ENCODE results near the gene LGALS4.
A peak's percentile ranks its signal among the peaks of the same experiment; 100 is the strongest.
"Not testable (repeated sequence)": the region's sequence is repeated elsewhere in the genome, so short reads cannot be mapped to it uniquely, and the experiment has no call there.

LGALS4 gene

GRCh38 chr19:38793177-38793576 lies 19.6 kb downstream of the LGALS4 start:
- Histone ChIP-seq H2AK5ac (ENCODE audit: low read length, severe bottlenecking) (no peak overlapping the region), H2BK12ac (ENCODE audit: low read length in 2 of 2) (no peak overlapping the region), H3K27ac (ENCODE audit: low read length, poor library complexity, severe bottlenecking) (no peak overlapping the region), H3K14ac (ENCODE audit: low read length in 2 of 2) (no peak overlapping the region), H3K18ac (ENCODE audit: low read depth in 1 of 2, low read length in 2 of 2) (no peak overlapping the region), H3K4me1 (ENCODE audit: control insufficient read depth, insufficient read depth, low read depth, low read length) (peaks cover 2% of the 10 kb centered on the region), H3K9me3 (ENCODE audit: control insufficient read depth, low read length) (no peaks in the 10 kb centered on the region), H4K91ac (ENCODE audit: low read length) (no peak overlapping the region), H3K4me2 (ENCODE audit: low read length, poor library complexity, severe bottlenecking) (no peak overlapping the region), H3K4ac (ENCODE audit: low read depth in 1 of 2, low read length in 2 of 2) (no peak overlapping the region), H3K79me1 (replicated peaks; ENCODE audit: low read length, poor library complexity, severe bottlenecking) (no peaks in the 10 kb centered on the region), H2AFZ (ENCODE audit: low read depth, low read length) (no peak overlapping the region), H4K8ac (ENCODE audit: low read length) (no peak overlapping the region), H3K23ac (ENCODE audit: low read length in 2 of 2) (no peak overlapping the region), H3K27me3 (ENCODE audit: control insufficient read depth in 1 of 2, insufficient read depth in 1 of 2, low read length in 2 of 2) (peaks cover 0 to 7% of the 10 kb centered on the region in 2 experiments), H2BK15ac (ENCODE audit: low read depth, poor library complexity, severe bottlenecking) (no peak overlapping the region), H3K36me3 (ENCODE audit: control insufficient read depth in 1 of 2, insufficient read depth in 2 of 2, low read depth in 1 of 2, low read length in 2 of 2) (no peaks in the 10 kb centered on the region), H3K4me3 (ENCODE audit: insufficient read depth in 1 of 2, low read depth in 1 of 2, low read length in 2 of 2) (no peak overlapping the region), H2BK120ac (ENCODE audit: low read depth, low read length) (no peak overlapping the region), H2BK5ac (ENCODE audit: low read depth, low read length, poor library complexity, severe bottlenecking) (no peak overlapping the region), H3K9ac (ENCODE audit: low read length) (no peak overlapping the region)
- no peak for DNase-seq
- 91% methylated on average over 6 of the region's 8 CpGs for WGBS

- peak overlapping the region; percentile 47 for H4K8ac ChIP-seq (ENCODE audit: low read length)
- no peak overlapping the region for H2AFZ ChIP-seq (ENCODE audit: low read depth, low read length)
- peaks cover 2% of the 10 kb centered on the region for H3K4me1 ChIP-seq (ENCODE audit: control insufficient read depth, insufficient read depth, low read depth, low read length)
- H3K27me3 ChIP-seq (ENCODE audit: control insufficient read depth in 1 of 2, insufficient read depth in 1 of 2, low read length in 2 of 2) = peaks cover 0 to 7% of the 10 kb centered on the region in 2 experiments
- no peak overlapping the region for H2BK5ac ChIP-seq (ENCODE audit: low read depth, low read length, poor library complexity, severe bottlenecking)
- no peak overlapping the region for H3K4me2 ChIP-seq (ENCODE audit: low read length, poor library complexity, severe bottlenecking)
- H3K79me1 ChIP-seq (replicated peaks; ENCODE audit: low read length, poor library complexity, severe bottlenecking) = no peaks in the 10 kb centered on the region
- H3K14ac ChIP-seq (ENCODE audit: low read length in 2 of 2) = no peak overlapping the region
- no peak overlapping the region for H3K9ac ChIP-seq (ENCODE audit: low read length)
- H3K36me3 ChIP-seq (ENCODE audit: control insufficient read depth in 1 of 2, insufficient read depth in 2 of 2, low read depth in 1 of 2, low read length in 2 of 2) = no peaks in the 10 kb centered on the region
- no peaks in the 10 kb centered on the region for H3K9me3 ChIP-seq (ENCODE audit: control insufficient read depth, low read length)
- no peak overlapping the region for H3K18ac ChIP-seq (ENCODE audit: low read depth in 1 of 2, low read length in 2 of 2)
- no peak overlapping the region for H2BK15ac ChIP-seq (ENCODE audit: low read depth, poor library complexity, severe bottlenecking)
- no peak overlapping the region for H3K4ac ChIP-seq (ENCODE audit: low read depth in 1 of 2, low read length in 2 of 2)
- H3K4me3 ChIP-seq (ENCODE audit: insufficient read depth in 1 of 2, low read depth in 1 of 2, low read length in 2 of 2) = no peak overlapping the region
- no peak overlapping the region for H2BK12ac ChIP-seq (ENCODE audit: low read length in 2 of 2)
- H3K23ac ChIP-seq (ENCODE audit: low read length in 2 of 2) = no peak overlapping the region
- H3K27ac ChIP-seq (ENCODE audit: low read length, poor library complexity, severe bottlenecking) = no peak overlapping the region
- WGBS = 94% methylated on average over 53 of the region's 71 CpGs
- DNase-seq = no peak
- no peak overlapping the region for H2AK5ac ChIP-seq (ENCODE audit: low read length, severe bottlenecking)
- no peak overlapping the region for H2BK120ac ChIP-seq (ENCODE audit: low read depth, low read length)
- H4K91ac ChIP-seq (ENCODE audit: low read length) = no peak overlapping the region
Observed at GRCh38 chr19:38792250-38793111, 20.3 kb downstream of the LGALS4 start.

- not testable (repeated sequence) for H3K18ac ChIP-seq (ENCODE audit: low read depth in 1 of 2, low read length in 2 of 2); H3K27me3 ChIP-seq (ENCODE audit: control insufficient read depth in 1 of 2, insufficient read depth in 1 of 2, low read length in 2 of 2); H3K9me3 ChIP-seq (ENCODE audit: control insufficient read depth, low read length); H3K36me3 ChIP-seq (ENCODE audit: control insufficient read depth in 1 of 2, insufficient read depth in 2 of 2, low read depth in 1 of 2, low read length in 2 of 2); H2BK120ac ChIP-seq (ENCODE audit: low read depth, low read length); H2AFZ ChIP-seq (ENCODE audit: low read depth, low read length); H4K91ac ChIP-seq (ENCODE audit: low read length); H3K23ac ChIP-seq (ENCODE audit: low read length in 2 of 2); H2AK5ac ChIP-seq (ENCODE audit: low read length, severe bottlenecking); H2BK12ac ChIP-seq (ENCODE audit: low read length in 2 of 2); H4K8ac ChIP-seq (ENCODE audit: low read length); H2BK15ac ChIP-seq (ENCODE audit: low read depth, poor library complexity, severe bottlenecking); H3K4ac ChIP-seq (ENCODE audit: low read depth in 1 of 2, low read length in 2 of 2); H3K79me1 ChIP-seq (replicated peaks; ENCODE audit: low read length, poor library complexity, severe bottlenecking); H3K4me2 ChIP-seq (ENCODE audit: low read length, poor library complexity, severe bottlenecking); H2BK5ac ChIP-seq (ENCODE audit: low read depth, low read length, poor library complexity, severe bottlenecking); H3K4me1 ChIP-seq (ENCODE audit: control insufficient read depth, insufficient read depth, low read depth, low read length); DNase-seq; H3K27ac ChIP-seq (ENCODE audit: low read length, poor library complexity, severe bottlenecking); H3K14ac ChIP-seq (ENCODE audit: low read length in 2 of 2)
- peak overlapping the region; percentile 33 for H3K9ac ChIP-seq (ENCODE audit: low read length)
- peak overlapping the region in 1 of 2 experiments; percentile 55 for H3K4me3 ChIP-seq (ENCODE audit: insufficient read depth in 1 of 2, low read depth in 1 of 2, low read length in 2 of 2)
- WGBS = no CpG with 5 or more reads among the region's 40 CpGs
Observed at GRCh38 chr19:38791451-38792064, 21.2 kb downstream of the LGALS4 start.
